OCI-LY7 (cell line): ENCODE data around the gene WDR47. TPM values are rescaled to one million over a fixed set of nuclear protein-coding genes. Genes with fewer than 3 reads are reported as not detected.

Source experiments
- BruUV-seq: library from RNA; stranded (reverse); fragments of 400-500 nt; replicated peaks from 2 replicates; lab custom pipeline; 2021; lab: Mats Ljungman, UMichigan
- CTCF ChIA-PET: fragments of 300-600 bp; sonication (Branson Sonifier 250); formaldehyde crosslinking; loops from one replicate; lab custom pipeline; 2022; ENCODE audit warnings: antibody characterized with exemption; ENCODE audit not compliant: unreplicated experiment; lab: Charles Lee
- POLR2A ChIA-PET: fragments of 300-600 bp; sonication (Branson Sonifier 250); formaldehyde crosslinking; loops from one replicate; lab custom pipeline; 2022; ENCODE audit warnings: antibody characterized with exemption; lab: Charles Lee
- DNase-seq: peaks from one replicate; pipeline ENCODE4 v3.0.0-alpha.2; 2015; ENCODE audit warnings: low spot score
- H2AFZ ChIP-seq: fragments of 200-600 bp; sonication (generic), shearing (Covaris generic); 2 replicates; pipeline ENCODE4 v1.6.1; 2014; ENCODE audit warnings: mild to moderate bottlenecking, antibody characterized with exemption, low read length, moderate library complexity
- H3K27ac ChIP-seq: fragments of 200-600 bp; sonication (generic); 2 replicates; pipeline ENCODE4 v1.5.1; 2014; ENCODE audit warnings: mixed run types, low read depth, mild to moderate bottlenecking, moderate library complexity, low read length, inconsistent platforms; ENCODE audit not compliant: poor library complexity, severe bottlenecking
- H3K36me3 ChIP-seq: fragments of 200-600 bp; sonication (generic); 2 replicates; pipeline ENCODE4 v1.6.1; 2014; ENCODE audit warnings: mild to moderate bottlenecking, antibody characterized with exemption, low read length, moderate library complexity, mixed read lengths; ENCODE audit not compliant: insufficient read depth
- H3K4me1 ChIP-seq: fragments of 200-600 bp; sonication (generic); 2 replicates; pipeline ENCODE4 v1.5.1; 2014; ENCODE audit warnings: mild to moderate bottlenecking, low read length; ENCODE audit not compliant: insufficient read depth, poor library complexity, severe bottlenecking
- H3K4me2 ChIP-seq: fragments of 200-600 bp; sonication (generic); 2 replicates; pipeline ENCODE4 v1.6.1; 2014; ENCODE audit warnings: mild to moderate bottlenecking, low read length
- H3K4me3 ChIP-seq: fragments of 200-600 bp; sonication (generic); 2 replicates; pipeline ENCODE4 v1.5.1; 2014; ENCODE audit warnings: mild to moderate bottlenecking, low read depth, low read length; ENCODE audit not compliant: poor library complexity, severe bottlenecking
- H3K79me2 ChIP-seq: fragments of 200-600 bp; sonication (generic); 2 replicates; pipeline ENCODE4 v1.6.1; 2016; ENCODE audit warnings: low read depth, mild to moderate bottlenecking, low read length, moderate library complexity, mixed read lengths; ENCODE audit not compliant: insufficient read depth
- H3K9me2 ChIP-seq: fragments of 200-600 bp; sonication (generic); 2 replicates; pipeline ENCODE4 v1.6.1; 2016; ENCODE audit warnings: mild to moderate bottlenecking, low read length, mixed read lengths; ENCODE audit not compliant: insufficient read depth
- H3K9me3 ChIP-seq: fragments of 200-600 bp; sonication (generic); 2 replicates; pipeline ENCODE4 v1.6.1; 2014; ENCODE audit warnings: mild to moderate bottlenecking, mixed run types, low read length, mixed read lengths
- H4K20me1 ChIP-seq: fragments of 200-600 bp; sonication (generic); 2 replicates; pipeline ENCODE4 v1.6.1; 2014; ENCODE audit warnings: mild to moderate bottlenecking, antibody characterized with exemption, low read length, moderate library complexity, mixed read lengths; ENCODE audit not compliant: insufficient read depth
- CTCF ChIP-seq: fragments of 200-600 bp; sonication (generic); conservative IDR thresholded peaks from 2 replicates; pipeline ENCODE4 v1.5.1; 2014; ENCODE audit warnings: mild to moderate bottlenecking, antibody characterized with exemption, low read length, moderate library complexity, mixed read lengths
- EZH2phosphoT487 ChIP-seq: fragments of 200-600 bp; sonication (generic); IDR thresholded peaks from 2 replicates; pipeline ENCODE4 v1.6.1; 2018; ENCODE audit warnings: low read depth, borderline replicate concordance, mild to moderate bottlenecking, mixed run types, antibody characterized with exemption, low read length, moderate library complexity, mixed read lengths
- intact Hi-C: fragments of 100-400 bp; cut with micrococcal nuclease; formaldehyde crosslinking; loops from one replicate; pipeline ENCODE4 v1.10.0; 2022; ENCODE audit not compliant: unreplicated experiment
- total RNA-seq, 2 experiments: library from RNA; depleted of rRNA in 1 of 2; stranded (reverse); fragments of >200 nt in 1 of 2; shearing (Covaris generic) in 1 of 2; gene quantifications; 2 replicates each; pipeline ENCODE4 v1.2.3, GENCODE V29; 2014 to 2022

WDR47 gene
- total RNA-seq, 2 experiments from 2014 or later = 11.0 to 12.0 TPM

GRCh38 chr1:109027841-109028240 lies 14.1 kb downstream of the WDR47 start:
- no peak overlapping the region for H3K27ac ChIP-seq
- intact Hi-C loops = no loop called here
- TF ChIP-seq EZH2phosphoT487 (no peak), CTCF (peak; percentile 73)
- H3K4me3 ChIP-seq = no peak overlapping the region
- DNase-seq = no peak
- no peak overlapping the region for H2AFZ ChIP-seq
- H3K4me1 ChIP-seq = no peaks in the 10 kb centered on the region
- peaks cover 4% of the 10 kb centered on the region; the same call in 1 of the 2 replicates for H3K79me2 ChIP-seq
- no peaks in the 10 kb centered on the region for H4K20me1 ChIP-seq
- ChIA-PET POLR2A (interaction anchor here (0.6 to 1.7 kb wide), 5 partner anchors 10 to 29 kb away, joined by 3 to 6 read pairs (median 4); no protein-coding TSS in a partner anchor), CTCF (interaction anchor here (0.9 kb wide), 1 partner anchor 17 kb away, joined by 3 read pairs; no protein-coding TSS in a partner anchor)
- no peak overlapping the region for H3K4me2 ChIP-seq
- H3K36me3 ChIP-seq = no peaks in the 10 kb centered on the region
- no peaks in the 10 kb centered on the region for H3K9me3 ChIP-seq
- H3K9me2 ChIP-seq = no peaks in the 10 kb centered on the region
- no TSS peak for BruUV-seq

- H3K9me2 ChIP-seq = no peaks in the 10 kb centered on the region
- no peak for DNase-seq
- no peak overlapping the region for H3K4me3 ChIP-seq
- H3K27ac ChIP-seq = no peak overlapping the region
- H3K9me3 ChIP-seq = no peaks in the 10 kb centered on the region
- CTCF ChIA-PET = no interaction called here
- POLR2A ChIA-PET = no interaction called here
- intact Hi-C loops = no loop called here
- no peaks in the 10 kb centered on the region for H4K20me1 ChIP-seq
- TF ChIP-seq EZH2phosphoT487 = no peak
- TF ChIP-seq CTCF = no peak
- no TSS peak for BruUV-seq
- no peak overlapping the region for H3K4me2 ChIP-seq
- H3K36me3 ChIP-seq = peaks cover 12% of the 10 kb centered on the region
- no peak overlapping the region for H2AFZ ChIP-seq
- H3K4me1 ChIP-seq = no peaks in the 10 kb centered on the region
- no peaks in the 10 kb centered on the region for H3K79me2 ChIP-seq
Observed at GRCh38 chr1:109025694-109026093, 16.2 kb downstream of the WDR47 start.

- CTCF ChIA-PET = no interaction called here
- intact Hi-C loops = loop anchor here (5.0 kb wide), 1 partner anchor 52 kb away; no protein-coding TSS in a partner anchor
- no peak overlapping the region for H2AFZ ChIP-seq
- TF ChIP-seq EZH2phosphoT487 (no peak), CTCF (no peak)
- H3K4me1 ChIP-seq = no peaks in the 10 kb centered on the region
- H3K4me2 ChIP-seq = no peak overlapping the region
- BruUV-seq = no TSS peak
- no peak overlapping the region for H3K27ac ChIP-seq
- POLR2A ChIA-PET = interaction anchor here (0.6 kb wide), 1 partner anchor 10 kb away, joined by 3 read pairs; no protein-coding TSS in a partner anchor
- no peaks in the 10 kb centered on the region for H3K9me3 ChIP-seq
- DNase-seq = no peak
- H3K36me3 ChIP-seq = peaks cover 12% of the 10 kb centered on the region
- no peaks in the 10 kb centered on the region for H3K79me2 ChIP-seq
- H3K9me2 ChIP-seq = no peaks in the 10 kb centered on the region
- H3K4me3 ChIP-seq = no peak overlapping the region
- H4K20me1 ChIP-seq = no peaks in the 10 kb centered on the region
Observed at GRCh38 chr1:109024646-109025045, 17.3 kb downstream of the WDR47 start.
